ENCODE measurements around the gene CCDC71.

Gene CCDC71

GRCh38 chr3:49172551-49173041, 6.5 kb upstream of the CCDC71 start:
- Histone ChIP-seq H3K27ac (peak overlapping the region in 8 of 11 experiments; percentile 1 to 79 (median 72); a peak in 8 of 22 replicates), H3K9ac (peak overlapping the region in 8 of 11 experiments; percentile 75 to 96 (median 80); a peak in 12 of 22 replicates)

GRCh38 chr3:49171775-49172500, 5.8 kb upstream of the CCDC71 start:
- H3K4me1 ChIP-seq, result peaks cover 59 to 72% (median 68%) of the 10 kb centered on the region in 10 experiments
- TF ChIP-seq Cebpa-rat (IDR thresholded peaks at IDR 0.05), result no peak
- H3K9ac ChIP-seq, result peak overlapping the region; percentile 66 to 96 (median 79)
- H3K4me3 ChIP-seq, result peak overlapping the region; percentile 59 to 93 (median 66)
- no peaks in the 10 kb centered on the region; a peak in 1 of 22 replicates for H3K27me3 ChIP-seq
- H3K9me3 ChIP-seq (replicated peaks in 1 of 11), result no peaks in the 10 kb centered on the region
- H3K27ac ChIP-seq, result peak overlapping the region; percentile 47 to 76 (median 69)
- peaks cover 0 to 46% (median 0%) of the 10 kb centered on the region in 11 experiments; a peak in 4 of 22 replicates for H3K36me3 ChIP-seq
- H3K4me2 ChIP-seq, result peak overlapping the region; percentile 84 to 100 (median 96)
- H4K20me1 ChIP-seq, result peaks cover 0 to 38% (median 0%) of the 10 kb centered on the region in 11 experiments; a peak in 4 of 22 replicates

More at GRCh38 chr3:49172551-49173041, 6.5 kb upstream of the CCDC71 start:
- Histone ChIP-seq H4K20me1 (peaks cover 0 to 45% (median 0%) of the 10 kb centered on the region in 11 experiments; a peak in 4 of 22 replicates), H3K36me3 (peaks cover 0 to 52% (median 0%) of the 10 kb centered on the region in 11 experiments; a peak in 4 of 22 replicates), H3K9me3 (replicated peaks in 1 of 11) (no peaks in the 10 kb centered on the region), H3K27me3 (no peaks in the 10 kb centered on the region; a peak in 1 of 22 replicates), H3K4me2 (peak overlapping the region; percentile 84 to 100 (median 96)), H3K4me1 (peaks cover 63 to 78% (median 75%) of the 10 kb centered on the region in 10 experiments), H3K4me3 (peak overlapping the region in 7 of 10 experiments; percentile 61 to 93 (median 71); a peak in 11 of 20 replicates)
- no peak for TF ChIP-seq Cebpa-rat (IDR thresholded peaks at IDR 0.05)

- peaks cover 0 to 40% (median 0%) of the 10 kb centered on the region in 11 experiments; a peak in 4 of 22 replicates for H3K36me3 ChIP-seq
- H3K4me1 ChIP-seq, result peaks cover 59 to 71% (median 67%) of the 10 kb centered on the region in 10 experiments
Measured at GRCh38 chr3:49171119-49171774, 5.1 kb upstream of the CCDC71 start, which contains the start of gene KLHDC8B. Gene KLHDC8B (plus strand): TSS chr3:49171598. CDS start chr3:49172770, 1,172 bp downstream.

GRCh38 chr3:49170744-49171118, 4.6 kb upstream of the CCDC71 start:
- Histone ChIP-seq H3K9me3 (replicated peaks in 1 of 11) (0 out of 22 replicates have a peak, but pooled peaks cover 0 to 4% (median 0%) of the 10 kb centered on the region in 11 experiments), H3K4me2 (peak overlapping the region; percentile 84 to 100 (median 96)), H3K4me3 (peak overlapping the region; percentile 59 to 93 (median 66)), H3K27me3 (no peaks in the 10 kb centered on the region; a peak in 1 of 22 replicates), H4K20me1 (peaks cover 0 to 27% (median 0%) of the 10 kb centered on the region in 11 experiments; a peak in 4 of 22 replicates), H3K36me3 (peaks cover 0 to 34% (median 0%) of the 10 kb centered on the region in 11 experiments; a peak in 4 of 22 replicates), H3K27ac (peak overlapping the region; percentile 47 to 76 (median 69); a peak in 20 of 22 replicates), H3K9ac (peak overlapping the region; percentile 66 to 96 (median 79)), H3K4me1 (peaks cover 54 to 67% (median 62%) of the 10 kb centered on the region in 10 experiments)
- TF ChIP-seq Cebpa-rat (IDR thresholded peaks at IDR 0.05), result no peak

More at GRCh38 chr3:49171119-49171774, 5.1 kb upstream of the CCDC71 start, which contains the start of gene KLHDC8B:
- Histone ChIP-seq H4K20me1 (peaks cover 0 to 32% (median 0%) of the 10 kb centered on the region in 11 experiments; a peak in 4 of 22 replicates), H3K9ac (peak within 1 kb of the TSS; percentile 66 to 96 (median 79)), H3K4me3 (peak within 1 kb of the TSS; percentile 59 to 93 (median 66)), H3K4me2 (peak within 1 kb of the TSS; percentile 84 to 100 (median 96)), H3K9me3 (replicated peaks in 1 of 11) (0 out of 22 replicates have a peak, but pooled peaks cover 0 to 4% (median 0%) of the 10 kb centered on the region in 11 experiments), H3K27me3 (no peaks in the 10 kb centered on the region; a peak in 1 of 22 replicates), H3K27ac (peak within 1 kb of the TSS; percentile 47 to 76 (median 69))
- no peak for TF ChIP-seq Cebpa-rat (IDR thresholded peaks at IDR 0.05)

- H4K20me1 ChIP-seq, result peaks cover 0 to 12% (median 0%) of the 10 kb centered on the region in 11 experiments; a peak in 6 of 22 replicates
- peaks cover 16 to 26% (median 22%) of the 10 kb centered on the region in 11 experiments for H3K36me3 ChIP-seq
- TF ChIP-seq Cebpa-rat (IDR thresholded peaks at IDR 0.05), result no peak
- peaks cover 53 to 65% (median 59%) of the 10 kb centered on the region in 10 experiments for H3K4me1 ChIP-seq
- peak overlapping the region in 7 of 11 experiments; percentile 87 to 90 (median 88); a peak in 9 of 22 replicates for H3K9ac ChIP-seq
- peak overlapping the region; percentile 64 to 85 (median 76); a peak in 17 of 20 replicates for H3K4me3 ChIP-seq
- H3K4me2 ChIP-seq, result peak overlapping the region; percentile 42 to 99 (median 88)
- H3K9me3 ChIP-seq (replicated peaks in 1 of 11), result 0 out of 22 replicates have a peak, but pooled peaks cover 0 to 4% (median 0%) of the 10 kb centered on the region in 11 experiments
- H3K27ac ChIP-seq, result peak overlapping the region; percentile 82 to 96 (median 90); a peak in 21 of 22 replicates
- H3K27me3 ChIP-seq, result no peaks in the 10 kb centered on the region; a peak in 1 of 22 replicates
Measured at GRCh38 chr3:49166752-49167556, 823 bp upstream of the CCDC71 start.

- H3K9ac ChIP-seq, result peak overlapping the region; percentile 80 to 91 (median 89)
- 0 out of 22 replicates have a peak, but pooled peaks cover 0 to 4% (median 0%) of the 10 kb centered on the region in 11 experiments for H3K9me3 ChIP-seq (replicated peaks in 1 of 11)
- peak overlapping the region; percentile 82 to 96 (median 90) for H3K27ac ChIP-seq
- H3K4me2 ChIP-seq, result peak overlapping the region; percentile 84 to 99 (median 95)
- peak overlapping the region; percentile 64 to 85 (median 76) for H3K4me3 ChIP-seq
- peaks cover 51 to 58% (median 52%) of the 10 kb centered on the region in 10 experiments for H3K4me1 ChIP-seq
- H4K20me1 ChIP-seq, result peaks cover 0 to 21% (median 5%) of the 10 kb centered on the region in 11 experiments; a peak in 7 of 22 replicates
- no peak for TF ChIP-seq Cebpa-rat (IDR thresholded peaks at IDR 0.05)
- no peaks in the 10 kb centered on the region for H3K27me3 ChIP-seq
- peaks cover 16 to 36% (median 28%) of the 10 kb centered on the region in 11 experiments for H3K36me3 ChIP-seq
Measured at GRCh38 chr3:49164983-49165720, 979 bp downstream of the CCDC71 start.

- peaks cover 0 to 24% (median 5%) of the 10 kb centered on the region in 11 experiments; a peak in 7 of 22 replicates for H4K20me1 ChIP-seq
- no peak for TF ChIP-seq Cebpa-rat (IDR thresholded peaks at IDR 0.05)
- H3K4me1 ChIP-seq, result peaks cover 49 to 67% (median 59%) of the 10 kb centered on the region in 10 experiments
- H3K9me3 ChIP-seq (replicated peaks in 1 of 11), result 0 out of 22 replicates have a peak, but pooled peaks cover 0 to 4% (median 0%) of the 10 kb centered on the region in 11 experiments
- H3K4me2 ChIP-seq, result peak overlapping the region in 10 of 11 experiments; percentile 41 to 98 (median 66); a peak in 15 of 22 replicates
- peak overlapping the region in 4 of 11 experiments; percentile 62 to 72 (median 67); a peak in 6 of 22 replicates for H3K27ac ChIP-seq
- H3K27me3 ChIP-seq, result no peaks in the 10 kb centered on the region
- H3K4me3 ChIP-seq, result no peak overlapping the region
- peaks cover 16 to 36% (median 28%) of the 10 kb centered on the region in 11 experiments for H3K36me3 ChIP-seq
- no peak overlapping the region for H3K9ac ChIP-seq
Measured at GRCh38 chr3:49163609-49164008, 2.5 kb downstream of the CCDC71 start.
